HepG2 (cell line): Measurements from ENCODE around the gene CIBAR2. TPM values are rescaled to one million over a fixed set of nuclear protein-coding genes. Genes with fewer than 3 reads are reported as not detected.

ENCODE experiments used
- ATAD3A ChIP-seq: sonication (generic); formaldehyde crosslinking; IDR thresholded peaks from 2 replicates; pipeline ENCODE4 v1.4.0; 2020; ENCODE audit warnings: missing genetic modification reagents
- CREB1 ChIP-seq, 2 experiments: fragments of 450-650 bp in 1 of 2; IDR thresholded peaks; 2 replicates each; pipeline ENCODE4 v1.6.1; 2016 to 2017; ENCODE audit warnings: control low read depth in 1 of 2, mild to moderate bottlenecking in 1 of 2, missing compliant biosample characterization in 1 of 2, missing genetic modification characterization in 1 of 2
- HNF1B ChIP-seq: sonication (generic); formaldehyde crosslinking; IDR thresholded peaks from 2 replicates; pipeline ENCODE4 v1.5.1; 2020; ENCODE audit warnings: mild to moderate bottlenecking, moderate library complexity, missing genetic modification reagents
- IKZF4 ChIP-seq: sonication (generic); formaldehyde crosslinking; IDR thresholded peaks from 2 replicates; pipeline ENCODE4 v1.5.1; 2020; ENCODE audit warnings: borderline replicate concordance, mild to moderate bottlenecking, low read depth, missing genetic modification reagents; ENCODE audit errors: not compliant biosample characterization
- KLF12 ChIP-seq: sonication (generic); formaldehyde crosslinking; IDR thresholded peaks from 2 replicates; pipeline ENCODE4 v1.4.0; 2020; ENCODE audit warnings: missing genetic modification reagents, borderline replicate concordance
- MAZ ChIP-seq, 2 experiments: sonication (generic) in 1 of 2; formaldehyde crosslinking in 1 of 2; IDR thresholded peaks; 2 replicates each; pipeline versions ENCODE4 v1.5.0 to v1.6.1; 2012 to 2020; ENCODE audit warnings: low read depth in 2 of 2, mild to moderate bottlenecking in 2 of 2, borderline replicate concordance in 1 of 2, improper control_type of control experiment in 1 of 2, low read length in 1 of 2, missing genetic modification reagents in 1 of 2, moderate library complexity in 1 of 2
- NFE2L1 ChIP-seq: sonication (generic); formaldehyde crosslinking; IDR thresholded peaks from 2 replicates; pipeline ENCODE4 v1.4.0; 2020; ENCODE audit warnings: missing genetic modification reagents, mild to moderate bottlenecking, borderline replicate concordance
- SMAD1 ChIP-seq: sonication (generic); formaldehyde crosslinking; IDR thresholded peaks from 2 replicates; pipeline ENCODE4 v1.4.0; 2020; ENCODE audit warnings: missing genetic modification reagents, low read depth, mild to moderate bottlenecking, borderline replicate concordance
- ZFP91 ChIP-seq: sonication (generic); formaldehyde crosslinking; IDR thresholded peaks from 2 replicates; pipeline ENCODE4 v1.9.0; 2022; ENCODE audit warnings: missing genetic modification reagents, mild to moderate bottlenecking, borderline replicate concordance
- ZNF143 ChIP-seq: sonication (generic); formaldehyde crosslinking; IDR thresholded peaks from 2 replicates; pipeline ENCODE4 v1.4.0; 2020; ENCODE audit warnings: missing genetic modification reagents
- ZNF563 ChIP-seq: sonication (generic); formaldehyde crosslinking; IDR thresholded peaks from 2 replicates; pipeline ENCODE4 v1.8.0; 2022; ENCODE audit warnings: mild to moderate bottlenecking, moderate library complexity, missing genetic modification reagents
- ZNF792 ChIP-seq: IDR thresholded peaks from 2 replicates; pipeline ENCODE4 v1.6.1; 2016
- ZNF800 ChIP-seq: sonication (generic); formaldehyde crosslinking; IDR thresholded peaks from 2 replicates; pipeline ENCODE4 v1.4.0; 2020; ENCODE audit warnings: missing genetic modification reagents
- polyA plus RNA-seq, 8 experiments: library from polyadenylated mRNA; depleted of rRNA in 3 of 8; stranded (reverse) in 7 of 8; unstranded in 1 of 8; fragments of >200 nt; fragmentation: Illumina TruSeq in 4 of 8; extraction: Trizol in 4 of 8; gene quantifications; 2 replicates each; pipeline versions ENCODE4 v1.2.1 to v1.2.3, GENCODE V29; 2011 to 2016; ENCODE audit warnings: low read depth in 4 of 8, missing spikeins in 1 of 8, mixed read lengths in 1 of 8; ENCODE audit not compliant: insufficient read depth in 1 of 8
- total RNA-seq, 5 experiments: library from RNA; depleted of rRNA; stranded (reverse); fragments of >200 nt; fragmentation: Illumina TruSeq; extraction: Trizol; gene quantifications; 2 replicates each; pipeline ENCODE4 v1.2.3, GENCODE V29; 2016; ENCODE audit warnings: low read depth in 1 of 5
- TF ChIP-seq, protein P1 (sequence below), 2 experiments: fragments of 450-650 bp in 1 of 2; sonication (generic) in 1 of 2; formaldehyde crosslinking; IDR thresholded peaks; 2 replicates each; pipeline versions ENCODE4 v1.5.0 to v1.8.0; 2020 to 2022; ENCODE audit warnings: mild to moderate bottlenecking in 1 of 2, missing genetic modification reagents in 1 of 2
- TF ChIP-seq, protein P2 (sequence below): sonication (generic); formaldehyde crosslinking; IDR thresholded peaks from 2 replicates; pipeline ENCODE4 v1.5.1; 2020; ENCODE audit warnings: mild to moderate bottlenecking, missing genetic modification reagents, moderate library complexity
- TF ChIP-seq, protein P3 (sequence below): sonication (generic); formaldehyde crosslinking; IDR thresholded peaks from 2 replicates; pipeline ENCODE4 v1.5.0; 2020; ENCODE audit warnings: mild to moderate bottlenecking, missing genetic modification reagents

CIBAR2 gene
- total and polyA plus RNA-seq, 2 of the 13 experiments (the other 11 are each of a cell fraction or from before 2014, with no cell fraction given): not detected

DNA sequence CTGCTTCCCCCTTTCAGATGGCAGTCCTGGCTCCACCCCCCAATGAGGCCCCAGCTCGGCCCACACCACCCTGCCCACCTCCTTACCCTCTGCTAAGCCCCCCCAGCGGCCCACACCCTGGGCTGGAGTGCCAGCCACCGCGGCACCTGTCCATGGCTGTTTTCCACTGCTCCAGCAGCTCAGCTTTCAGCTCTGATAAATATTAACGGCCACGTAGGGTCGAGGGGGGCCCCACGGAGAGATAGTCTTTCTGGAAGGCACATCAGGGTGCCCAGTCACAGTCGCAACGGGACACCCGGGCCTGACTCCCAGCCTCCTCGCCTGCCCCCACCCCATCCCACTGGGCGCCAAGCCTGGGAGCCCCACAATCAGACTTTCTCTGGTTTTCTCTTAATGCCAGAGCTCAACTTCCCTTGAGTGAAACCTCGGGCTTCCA lies 46.5 kb upstream of the CIBAR2 start (continued):
- TF ChIP-seq HNF1B (peak; percentile 34; the same call in 1 of the 2 replicates), KLF12 (CRISPR knock-in tag) (no peak), ATAD3A (CRISPR knock-in tag) (no peak), ZNF143 (CRISPR knock-in tag) (no peak), MAZ (IDR thresholded peaks at IDR 0.05; ENCODE audit: borderline replicate concordance, low read depth, low read length) (0 out of 2 replicates have a peak, but pooled peaks have one; percentile 14), MAZ (CRISPR knock-in tag; IDR thresholded peaks at IDR 0.05; ENCODE audit: low read depth) (no peak), CREB1 (IDR thresholded peaks at IDR 0.05) (no peak), CREB1 (CRISPR knock-in tag; IDR thresholded peaks at IDR 0.05) (no peak), ZFP91 (CRISPR knock-in tag) (peak; percentile 25; the same call in 1 of the 2 replicates), ZNF563 (CRISPR knock-in tag) (peak; percentile 33; the same call in 1 of the 2 replicates), ZNF800 (no peak), ZNF792 (CRISPR knock-in tag) (no peak), SMAD1 (0 out of 2 replicates have a peak, but pooled peaks have one; percentile 41), IKZF4 (no peak), NFE2L1 (CRISPR knock-in tag) (no peak)
- TF ChIP-seq, protein P1, sequence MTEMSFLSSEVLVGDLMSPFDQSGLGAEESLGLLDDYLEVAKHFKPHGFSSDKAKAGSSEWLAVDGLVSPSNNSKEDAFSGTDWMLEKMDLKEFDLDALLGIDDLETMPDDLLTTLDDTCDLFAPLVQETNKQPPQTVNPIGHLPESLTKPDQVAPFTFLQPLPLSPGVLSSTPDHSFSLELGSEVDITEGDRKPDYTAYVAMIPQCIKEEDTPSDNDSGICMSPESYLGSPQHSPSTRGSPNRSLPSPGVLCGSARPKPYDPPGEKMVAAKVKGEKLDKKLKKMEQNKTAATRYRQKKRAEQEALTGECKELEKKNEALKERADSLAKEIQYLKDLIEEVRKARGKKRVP (CRISPR knock-in tag; IDR thresholded peaks at IDR 0.05): no peak
- TF ChIP-seq, protein P2, sequence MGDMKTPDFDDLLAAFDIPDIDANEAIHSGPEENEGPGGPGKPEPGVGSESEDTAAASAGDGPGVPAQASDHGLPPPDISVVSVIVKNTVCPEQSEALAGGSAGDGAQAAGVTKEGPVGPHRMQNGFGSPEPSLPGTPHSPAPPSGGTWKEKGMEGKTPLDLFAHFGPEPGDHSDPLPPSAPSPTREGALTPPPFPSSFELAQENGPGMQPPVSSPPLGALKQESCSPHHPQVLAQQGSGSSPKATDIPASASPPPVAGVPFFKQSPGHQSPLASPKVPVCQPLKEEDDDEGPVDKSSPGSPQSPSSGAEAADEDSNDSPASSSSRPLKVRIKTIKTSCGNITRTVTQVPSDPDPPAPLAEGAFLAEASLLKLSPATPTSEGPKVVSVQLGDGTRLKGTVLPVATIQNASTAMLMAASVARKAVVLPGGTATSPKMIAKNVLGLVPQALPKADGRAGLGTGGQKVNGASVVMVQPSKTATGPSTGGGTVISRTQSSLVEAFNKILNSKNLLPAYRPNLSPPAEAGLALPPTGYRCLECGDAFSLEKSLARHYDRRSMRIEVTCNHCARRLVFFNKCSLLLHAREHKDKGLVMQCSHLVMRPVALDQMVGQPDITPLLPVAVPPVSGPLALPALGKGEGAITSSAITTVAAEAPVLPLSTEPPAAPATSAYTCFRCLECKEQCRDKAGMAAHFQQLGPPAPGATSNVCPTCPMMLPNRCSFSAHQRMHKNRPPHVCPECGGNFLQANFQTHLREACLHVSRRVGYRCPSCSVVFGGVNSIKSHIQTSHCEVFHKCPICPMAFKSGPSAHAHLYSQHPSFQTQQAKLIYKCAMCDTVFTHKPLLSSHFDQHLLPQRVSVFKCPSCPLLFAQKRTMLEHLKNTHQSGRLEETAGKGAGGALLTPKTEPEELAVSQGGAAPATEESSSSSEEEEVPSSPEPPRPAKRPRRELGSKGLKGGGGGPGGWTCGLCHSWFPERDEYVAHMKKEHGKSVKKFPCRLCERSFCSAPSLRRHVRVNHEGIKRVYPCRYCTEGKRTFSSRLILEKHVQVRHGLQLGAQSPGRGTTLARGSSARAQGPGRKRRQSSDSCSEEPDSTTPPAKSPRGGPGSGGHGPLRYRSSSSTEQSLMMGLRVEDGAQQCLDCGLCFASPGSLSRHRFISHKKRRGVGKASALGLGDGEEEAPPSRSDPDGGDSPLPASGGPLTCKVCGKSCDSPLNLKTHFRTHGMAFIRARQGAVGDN (CRISPR knock-in tag): peak; percentile 31; the same call in 1 of the 2 replicates
- TF ChIP-seq, protein P3, sequence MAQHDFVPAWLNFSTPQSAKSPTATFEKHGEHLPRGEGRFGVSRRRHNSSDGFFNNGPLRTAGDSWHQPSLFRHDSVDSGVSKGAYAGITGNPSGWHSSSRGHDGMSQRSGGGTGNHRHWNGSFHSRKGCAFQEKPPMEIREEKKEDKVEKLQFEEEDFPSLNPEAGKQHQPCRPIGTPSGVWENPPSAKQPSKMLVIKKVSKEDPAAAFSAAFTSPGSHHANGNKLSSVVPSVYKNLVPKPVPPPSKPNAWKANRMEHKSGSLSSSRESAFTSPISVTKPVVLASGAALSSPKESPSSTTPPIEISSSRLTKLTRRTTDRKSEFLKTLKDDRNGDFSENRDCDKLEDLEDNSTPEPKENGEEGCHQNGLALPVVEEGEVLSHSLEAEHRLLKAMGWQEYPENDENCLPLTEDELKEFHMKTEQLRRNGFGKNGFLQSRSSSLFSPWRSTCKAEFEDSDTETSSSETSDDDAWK: no peak
